H9 (cell line): ENCODE measurements around the gene TIFAB. TPM values are rescaled to one million over a fixed set of nuclear protein-coding genes. Genes with fewer than 3 reads are reported as not detected.

Experiments
- DNase-seq: peaks from one replicate; pipeline ENCODE4 v3.0.0-alpha.2; 2017
- H2AFZ ChIP-seq: one replicate; pipeline ENCODE4 v1.6.1; 2013; ENCODE audit warnings: mild to moderate bottlenecking, low read length, control low read depth, moderate library complexity
- H2AK5ac ChIP-seq: 2 replicates; pipeline ENCODE4 v1.6.1; 2013; ENCODE audit warnings: low read length, control low read depth, mixed read lengths; ENCODE audit not compliant: insufficient read length
- H2BK120ac ChIP-seq: one replicate; pipeline ENCODE4 v1.6.1; 2013; ENCODE audit warnings: low read depth, mild to moderate bottlenecking, low read length, control low read depth, inconsistent platforms; ENCODE audit not compliant: poor library complexity, severe bottlenecking
- H2BK12ac ChIP-seq: 2 replicates; pipeline ENCODE4 v1.6.1; 2013; ENCODE audit warnings: low read length, control low read depth, mixed read lengths, low read depth; ENCODE audit not compliant: insufficient read length
- H2BK15ac ChIP-seq: 2 replicates; pipeline ENCODE4 v1.6.1; 2013; ENCODE audit warnings: low read depth, low read length, control low read depth
- H2BK20ac ChIP-seq: one replicate; pipeline ENCODE4 v1.6.1; 2013; ENCODE audit warnings: low read depth, mild to moderate bottlenecking, low read length, control low read depth, inconsistent platforms; ENCODE audit not compliant: poor library complexity, severe bottlenecking
- H2BK5ac ChIP-seq: 2 replicates; pipeline ENCODE4 v1.6.1; 2013; ENCODE audit warnings: low read length, control low read depth, mixed read lengths; ENCODE audit not compliant: insufficient read length
- H3K14ac ChIP-seq: 2 replicates; pipeline ENCODE4 v1.6.1; 2013; ENCODE audit warnings: low read length, control low read depth; ENCODE audit not compliant: insufficient read depth
- H3K18ac ChIP-seq: 2 replicates; pipeline ENCODE4 v1.6.1; 2013; ENCODE audit warnings: low read depth, mild to moderate bottlenecking, mixed read lengths, low read length, control low read depth; ENCODE audit not compliant: insufficient read length
- H3K23ac ChIP-seq: 2 replicates; pipeline ENCODE4 v1.6.1; 2013; ENCODE audit warnings: low read length, control low read depth, mixed read lengths, low read depth; ENCODE audit not compliant: insufficient read length
- H3K23me2 ChIP-seq: 2 replicates; pipeline ENCODE4 v1.6.1; 2013; ENCODE audit warnings: low read depth, mild to moderate bottlenecking, mixed read lengths, low read length, control low read depth; ENCODE audit not compliant: insufficient read length, poor library complexity, severe bottlenecking
- H3K27ac ChIP-seq: 2 replicates; pipeline ENCODE4 v1.5.1; 2013; ENCODE audit warnings: low read length, control low read depth, mixed read lengths, low read depth; ENCODE audit not compliant: insufficient read length
- H3K27me3 ChIP-seq: 2 replicates; pipeline ENCODE4 v1.6.1; 2013; ENCODE audit warnings: low read length, control low read depth, inconsistent platforms; ENCODE audit not compliant: insufficient read depth
- H3K4ac ChIP-seq: 2 replicates; pipeline ENCODE4 v1.6.1; 2013; ENCODE audit warnings: low read depth, mild to moderate bottlenecking, control low read depth, inconsistent platforms, low read length, moderate library complexity
- H3K4me1 ChIP-seq: 2 replicates; pipeline ENCODE4 v1.6.1; 2013; ENCODE audit warnings: low read length, control low read depth, inconsistent platforms; ENCODE audit not compliant: insufficient read depth
- H3K4me2 ChIP-seq: 2 replicates; pipeline ENCODE4 v1.6.1; 2013; ENCODE audit warnings: low read length, control low read depth, mixed read lengths; ENCODE audit not compliant: insufficient read length, insufficient read depth
- H3K56ac ChIP-seq: 2 replicates; pipeline ENCODE4 v1.6.1; 2013; ENCODE audit warnings: low read depth, mild to moderate bottlenecking, mixed read lengths, low read length, control low read depth; ENCODE audit not compliant: insufficient read length
- H3K79me1 ChIP-seq: 2 replicates; pipeline ENCODE4 v1.6.1; 2013; ENCODE audit warnings: low read depth, mild to moderate bottlenecking, moderate library complexity, low read length, control low read depth, inconsistent platforms; ENCODE audit not compliant: insufficient read depth, poor library complexity, severe bottlenecking
- H3K79me2 ChIP-seq: 2 replicates; pipeline ENCODE4 v1.6.1; 2013; ENCODE audit warnings: low read length, control low read depth, inconsistent platforms; ENCODE audit not compliant: insufficient read depth
- H3K9ac ChIP-seq: 2 replicates; pipeline ENCODE4 v1.6.1; 2013; ENCODE audit warnings: low read length, control low read depth, mixed read lengths; ENCODE audit not compliant: insufficient read length; ENCODE audit errors: extremely low read depth
- H3K9me3 ChIP-seq: one replicate; pipeline ENCODE4 v1.6.1; 2013; ENCODE audit warnings: low read depth, low read length, inconsistent platforms; ENCODE audit not compliant: control insufficient read depth
- H3T11ph ChIP-seq: one replicate; pipeline ENCODE4 v1.6.1; 2013; ENCODE audit warnings: mild to moderate bottlenecking, low read length, control low read depth, inconsistent platforms
- H4K20me1 ChIP-seq: one replicate; pipeline ENCODE4 v1.6.1; 2013; ENCODE audit not compliant: control insufficient read depth, insufficient read length, insufficient read depth
- H4K5ac ChIP-seq: 2 replicates; pipeline ENCODE4 v1.6.1; 2013; ENCODE audit warnings: low read depth, mild to moderate bottlenecking, mixed read lengths, low read length, control low read depth; ENCODE audit not compliant: insufficient read length
- H4K8ac ChIP-seq: replicated peaks from 2 replicates; pipeline ENCODE4 v1.6.1; 2013; ENCODE audit warnings: low read length, control low read depth, mixed read lengths, low read depth; ENCODE audit not compliant: insufficient read length
- H4K91ac ChIP-seq: 2 replicates; pipeline ENCODE4 v1.6.1; 2013; ENCODE audit warnings: low read depth, mild to moderate bottlenecking, moderate library complexity, mixed read lengths, low read length, control low read depth; ENCODE audit not compliant: insufficient read length
- H3K27ac Mint-ChIP-seq, 3 experiments: 2 replicates in 2 of 3; 3 replicates in 1 of 3; pipeline ENCODE4 v1.8.0; 2020 to 2021; ENCODE audit warnings: mixed read lengths in 3 of 3, mild to moderate bottlenecking in 1 of 3, moderate library complexity in 1 of 3
- H3K27me3 Mint-ChIP-seq: 2 replicates; pipeline ENCODE4 v1.8.0; 2021; ENCODE audit warnings: low read depth, mild to moderate bottlenecking, moderate library complexity, mixed read lengths
- H3K36me3 Mint-ChIP-seq, 3 experiments: 2 replicates in 2 of 3; 3 replicates in 1 of 3; pipeline ENCODE4 v1.8.0; 2020 to 2021; ENCODE audit warnings: low read depth in 3 of 3, mixed read lengths in 3 of 3; ENCODE audit not compliant: insufficient read depth in 1 of 3
- H3K4me1 Mint-ChIP-seq, 2 experiments: 2 replicates each; pipeline ENCODE4 v1.8.0; 2020; ENCODE audit warnings: mixed read lengths in 2 of 2
- H3K4me3 Mint-ChIP-seq, 2 experiments: 2 replicates in 1 of 2; 3 replicates in 1 of 2; pipeline ENCODE4 v1.8.0; 2020 to 2021; ENCODE audit warnings: mild to moderate bottlenecking in 2 of 2, mixed read lengths in 2 of 2, moderate library complexity in 1 of 2
- H3K9me3 Mint-ChIP-seq, 2 experiments: 2 replicates in 1 of 2; 3 replicates in 1 of 2; pipeline ENCODE4 v1.8.0; 2020; ENCODE audit warnings: mild to moderate bottlenecking in 2 of 2, mixed read lengths in 2 of 2, moderate library complexity in 1 of 2
- WGBS: extraction: QIAGEN DNeasy Blood & Tissue Kit; methylation state at CpG from one replicate; pipeline ENCODE4 v1.1.7; 2013; ENCODE audit warnings: missing lambda C conversion rate, low lambda C conversion rate, mixed read lengths; ENCODE audit not compliant: insufficient read length; ENCODE audit errors: extremely low coverage; 5-methylcytosine and 5-hydroxymethylcytosine counted together
- total RNA-seq: library from RNA; stranded (reverse); gene quantifications from 2 replicates; pipeline ENCODE4 v1.2.1, GENCODE V29; 2021
- TF ChIP-seq, protein P1 (sequence below): fragments of 200-600 bp; sonication (generic); conservative IDR thresholded peaks from 3 replicates; pipeline ENCODE4 v1.8.0; 2021; ENCODE audit warnings: antibody characterized with exemption, mild to moderate bottlenecking

Gene TIFAB
- total RNA-seq, 1 experiment from 2014 or later = not detected

DNA sequence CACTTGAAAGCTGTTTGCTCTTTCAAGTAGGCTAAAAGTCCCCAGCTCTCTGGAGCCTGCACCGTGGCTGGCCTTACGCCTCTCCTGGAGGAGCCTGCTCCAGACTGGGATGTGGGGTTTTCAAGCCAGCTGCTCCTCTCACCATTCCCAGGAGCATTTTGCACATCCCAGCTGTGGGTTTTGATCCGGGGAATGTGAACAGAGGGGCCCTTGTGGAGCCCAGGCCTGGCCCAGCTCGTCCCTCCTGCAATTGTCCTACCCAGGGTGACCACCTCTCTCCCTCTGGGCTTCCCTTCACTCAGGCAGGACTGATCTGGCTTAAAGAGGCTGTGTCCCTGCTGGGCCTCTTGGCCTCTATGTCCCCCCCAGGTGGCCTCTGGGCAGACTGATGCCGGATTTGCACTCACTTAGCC is 32.5 kb upstream of the TIFAB start:
- no peaks in the 10 kb centered on the region for H3K4me1 ChIP-seq
- H2BK5ac ChIP-seq = no peak overlapping the region
- H2AFZ ChIP-seq = no peak overlapping the region
- no peak overlapping the region for H3K18ac ChIP-seq
- no peak overlapping the region for H2BK20ac ChIP-seq
- TF ChIP-seq, protein P1, sequence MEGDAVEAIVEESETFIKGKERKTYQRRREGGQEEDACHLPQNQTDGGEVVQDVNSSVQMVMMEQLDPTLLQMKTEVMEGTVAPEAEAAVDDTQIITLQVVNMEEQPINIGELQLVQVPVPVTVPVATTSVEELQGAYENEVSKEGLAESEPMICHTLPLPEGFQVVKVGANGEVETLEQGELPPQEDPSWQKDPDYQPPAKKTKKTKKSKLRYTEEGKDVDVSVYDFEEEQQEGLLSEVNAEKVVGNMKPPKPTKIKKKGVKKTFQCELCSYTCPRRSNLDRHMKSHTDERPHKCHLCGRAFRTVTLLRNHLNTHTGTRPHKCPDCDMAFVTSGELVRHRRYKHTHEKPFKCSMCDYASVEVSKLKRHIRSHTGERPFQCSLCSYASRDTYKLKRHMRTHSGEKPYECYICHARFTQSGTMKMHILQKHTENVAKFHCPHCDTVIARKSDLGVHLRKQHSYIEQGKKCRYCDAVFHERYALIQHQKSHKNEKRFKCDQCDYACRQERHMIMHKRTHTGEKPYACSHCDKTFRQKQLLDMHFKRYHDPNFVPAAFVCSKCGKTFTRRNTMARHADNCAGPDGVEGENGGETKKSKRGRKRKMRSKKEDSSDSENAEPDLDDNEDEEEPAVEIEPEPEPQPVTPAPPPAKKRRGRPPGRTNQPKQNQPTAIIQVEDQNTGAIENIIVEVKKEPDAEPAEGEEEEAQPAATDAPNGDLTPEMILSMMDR = no peak
- no peak overlapping the region for H2BK12ac ChIP-seq
- Mint-ChIP-seq H3K27me3 (no peaks in the 10 kb centered on the region), H3K4me3 (peak overlapping the region in 1 of 2 experiments; percentile 42; a peak in 2 of 5 replicates), H3K27ac (no peak overlapping the region), H3K9me3 (peaks cover 2 to 3% of the 10 kb centered on the region in 2 experiments; a peak in 1 of 5 replicates), H3K36me3 (0 out of 7 replicates have a peak, but pooled peaks cover 0 to 2% (median 0%) of the 10 kb centered on the region in 3 experiments), H3K4me1 (peaks cover 28 to 40% of the 10 kb centered on the region in 2 experiments)
- peaks cover 56% of the 10 kb centered on the region for H3K27me3 ChIP-seq
- no peak overlapping the region for H3T11ph ChIP-seq
- H4K5ac ChIP-seq = no peak overlapping the region
- peaks cover 2% of the 10 kb centered on the region for H4K20me1 ChIP-seq
- no peak overlapping the region for H3K4me2 ChIP-seq
- no peak overlapping the region for H3K4ac ChIP-seq
- H3K9me3 ChIP-seq = no peaks in the 10 kb centered on the region
- H3K14ac ChIP-seq = peak overlapping the region; percentile 1; the same call in 1 of the 2 replicates
- no peak overlapping the region for H2BK120ac ChIP-seq
- WGBS = no CpG with 5 or more reads among the region's 5 CpGs
- no peak overlapping the region for H3K56ac ChIP-seq
- H3K27ac ChIP-seq = no peak overlapping the region
- H3K9ac ChIP-seq = no peak overlapping the region
- H4K91ac ChIP-seq = no peak overlapping the region
- no peak overlapping the region for H3K23ac ChIP-seq
- H3K23me2 ChIP-seq = peaks cover 11% of the 10 kb centered on the region
- no peak overlapping the region for H2AK5ac ChIP-seq
- no peaks in the 10 kb centered on the region for H3K79me2 ChIP-seq
- no peak overlapping the region for H4K8ac ChIP-seq
- H2BK15ac ChIP-seq = no peak overlapping the region
- DNase-seq = peak; percentile 61
- no peaks in the 10 kb centered on the region for H3K79me1 ChIP-seq
